Muscle of arm (tissue), 12 donors: ENCODE measurements around the gene MRPS23. TPM values are rescaled to one million over a fixed set of nuclear protein-coding genes. Genes with fewer than 3 reads are reported as not detected.

Experiments used
- DNase-seq: peaks from one replicate; pipeline ENCODE4 v3.0.0-alpha.2; 2013
- polyA plus RNA-seq, 12 donors: library from polyadenylated mRNA; unstranded; fragments of 120-200 nt; gene quantifications; one replicate each; pipeline ENCODE4 v1.2.1, GENCODE V29; 2013; ENCODE audit not compliant: insufficient read length in 12 of 12

Gene MRPS23
- polyA plus RNA-seq, 12 donors = 23.4 to 42.0 (median 33.2) TPM; not detected in 1

DNA sequence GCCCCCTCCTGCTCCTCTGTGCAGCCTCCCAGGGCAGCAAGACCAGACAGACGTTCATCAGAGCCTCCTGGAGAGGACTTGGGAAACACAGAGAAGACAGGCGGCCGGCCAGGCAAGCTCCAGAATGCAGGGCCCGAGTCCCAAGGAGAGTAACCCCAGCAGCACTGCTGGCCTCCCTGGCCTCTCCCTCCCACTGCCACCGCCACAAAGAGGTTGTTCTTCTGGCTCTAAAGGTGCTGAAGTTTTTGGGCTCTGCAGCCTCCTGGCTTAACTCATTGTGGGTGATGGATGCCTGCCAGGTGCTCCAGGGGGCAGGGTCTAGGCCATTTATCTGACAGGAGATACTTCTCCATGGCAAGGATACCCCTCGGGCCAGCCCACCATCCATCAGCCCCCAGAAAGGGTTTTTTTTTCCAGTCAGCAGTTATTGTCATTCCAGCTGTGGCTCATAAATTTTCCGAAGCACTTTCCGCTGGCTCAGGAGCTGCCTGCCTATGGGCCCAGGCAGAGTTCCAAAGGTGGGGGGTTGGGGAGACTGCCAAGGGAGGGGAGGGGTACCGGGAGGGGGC lies 32.0 kb upstream of the MRPS23 start:
- peak; percentile 81 for DNase-seq

GRCh38 chr17:57881143-57881542 lies 31.3 kb upstream of the MRPS23 start:
- peak; percentile 90 for DNase-seq

GRCh38 chr17:57880086-57880456 lies 30.2 kb upstream of the MRPS23 start:
- DNase-seq = no peak

GRCh38 chr17:57879437-57880085 lies 29.7 kb upstream of the MRPS23 start:
- DNase-seq = no peak

DNA sequence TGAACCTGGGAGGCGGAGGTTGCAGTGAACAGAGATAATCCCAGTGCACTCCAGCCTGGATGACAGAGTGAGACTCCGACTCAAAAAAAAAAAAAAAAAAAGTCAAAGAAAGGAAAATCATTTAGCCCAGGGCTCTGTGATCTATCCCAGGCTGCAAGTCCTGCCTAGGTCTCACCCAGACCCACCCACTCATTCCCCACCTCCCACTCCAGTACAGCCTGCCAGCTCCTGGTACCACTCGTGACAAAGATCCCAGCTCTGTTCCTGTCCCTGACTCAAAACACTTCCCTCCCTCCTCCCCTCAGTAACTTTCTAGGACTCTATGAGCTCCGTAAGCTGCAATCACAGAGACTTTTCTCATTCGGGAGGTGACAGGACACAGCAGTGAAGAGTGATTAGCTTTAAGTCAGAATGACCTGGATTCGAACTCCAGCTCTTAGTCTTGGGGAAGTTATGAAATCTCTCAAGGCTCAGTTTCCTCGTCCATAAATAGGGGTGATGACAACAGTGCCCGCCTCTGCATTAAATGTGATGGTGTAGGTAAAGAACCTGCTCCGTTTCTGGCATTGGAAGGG lies 28.0 kb upstream of the MRPS23 start:
- DNase-seq = no peak

- no peak for DNase-seq
These were observed 27.0 kb upstream of the MRPS23 start for GRCh38 chr17:57876866-57877237.

- DNase-seq = no peak
These were observed 26.4 kb upstream of the MRPS23 start for GRCh38 chr17:57876023-57876865.

GRCh38 chr17:57875290-57876022 lies 25.6 kb upstream of the MRPS23 start:
- DNase-seq = peak; percentile 89

- peak; percentile 90 for DNase-seq
These were observed 24.8 kb upstream of the MRPS23 start for GRCh38 chr17:57874434-57875289.

GRCh38 chr17:57874058-57874419 lies 24.2 kb upstream of the MRPS23 start:
- no peak for DNase-seq

DNA sequence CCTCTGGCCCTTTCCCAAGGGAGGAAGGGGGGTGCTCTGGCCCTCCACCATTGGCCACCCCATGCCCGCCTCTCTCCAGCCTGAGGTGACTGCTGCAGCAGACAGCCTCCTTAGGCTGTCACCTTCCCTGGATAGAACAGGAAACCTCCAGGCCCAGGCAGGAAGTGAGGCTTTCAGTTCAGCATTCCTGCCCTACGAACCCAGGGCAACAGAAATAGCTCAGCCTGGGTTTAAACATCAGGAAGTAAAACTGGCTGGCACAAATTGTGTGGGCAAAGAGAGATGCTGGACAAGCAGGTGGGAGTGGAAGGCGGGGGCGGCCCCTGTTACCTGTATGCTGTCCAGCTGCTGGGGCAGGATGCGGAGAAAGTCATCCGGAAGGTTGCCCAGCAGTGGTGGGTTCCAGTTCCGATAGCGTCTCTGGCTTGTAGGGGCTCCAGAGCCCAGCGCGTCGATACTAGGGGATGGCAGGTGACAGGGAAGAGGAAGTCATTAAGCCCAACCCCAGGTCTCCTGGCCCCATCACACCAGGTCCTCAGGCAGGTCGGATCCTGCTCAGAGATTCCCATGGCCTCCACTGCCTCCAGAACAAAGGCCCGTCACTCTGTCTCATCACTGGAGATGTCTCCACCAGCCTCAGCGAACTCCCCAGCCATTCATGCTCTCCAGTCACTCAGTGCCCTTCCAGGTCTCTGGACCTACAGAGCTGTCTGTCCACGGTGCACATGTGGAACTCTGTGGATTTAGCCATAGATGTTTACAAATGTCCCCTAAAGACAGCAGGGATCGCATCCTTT lies 23.6 kb upstream of the MRPS23 start:
- no peak for DNase-seq

GRCh38 chr17:57872536-57872935 lies 22.7 kb upstream of the MRPS23 start:
- DNase-seq = no peak

DNA sequence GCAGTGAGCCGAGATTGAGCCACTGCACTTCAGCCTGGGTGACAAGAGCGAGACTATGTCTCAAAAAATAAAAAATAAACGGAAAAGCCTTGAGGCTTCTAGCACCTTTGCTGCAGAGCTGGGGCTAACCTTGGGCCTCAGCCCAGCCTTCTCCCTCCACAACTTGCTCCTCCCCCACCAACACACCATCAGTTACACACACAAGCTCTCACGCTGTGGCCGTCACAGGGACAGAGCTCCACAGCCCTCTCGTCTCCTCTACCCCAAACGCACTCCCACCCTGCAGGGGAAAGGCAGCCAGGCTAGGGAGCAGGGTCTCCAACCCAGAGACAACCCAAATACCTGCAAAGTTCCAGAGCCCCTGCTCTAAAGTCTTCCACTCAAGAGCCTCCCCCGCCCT lies 22.0 kb upstream of the MRPS23 start:
- no peak for DNase-seq

DNA sequence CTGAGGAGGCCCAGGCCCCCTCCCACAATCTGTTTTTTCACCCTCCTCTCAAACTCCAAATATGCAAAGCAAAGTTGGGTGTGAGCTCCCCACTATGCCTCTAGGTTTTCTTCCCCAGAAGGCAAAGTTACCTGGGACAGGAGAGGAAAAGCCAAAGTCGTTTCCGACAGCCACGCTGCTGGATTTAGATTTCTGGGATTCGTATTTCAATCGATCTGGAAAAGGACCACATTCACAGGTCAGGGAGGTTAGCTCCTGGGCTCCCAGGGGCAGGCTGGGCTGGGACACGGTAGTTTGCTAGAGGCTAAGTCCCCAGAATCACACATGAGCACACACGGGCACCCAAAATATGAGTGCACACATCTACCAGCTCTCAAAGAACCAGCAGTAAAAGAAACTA lies 21.3 kb upstream of the MRPS23 start:
- no peak for DNase-seq

- no peak for DNase-seq
These were observed 20.4 kb upstream of the MRPS23 start for GRCh38 chr17:57870283-57870635.

- no peak for DNase-seq
These were observed 19.9 kb upstream of the MRPS23 start for GRCh38 chr17:57869617-57870282.

DNA sequence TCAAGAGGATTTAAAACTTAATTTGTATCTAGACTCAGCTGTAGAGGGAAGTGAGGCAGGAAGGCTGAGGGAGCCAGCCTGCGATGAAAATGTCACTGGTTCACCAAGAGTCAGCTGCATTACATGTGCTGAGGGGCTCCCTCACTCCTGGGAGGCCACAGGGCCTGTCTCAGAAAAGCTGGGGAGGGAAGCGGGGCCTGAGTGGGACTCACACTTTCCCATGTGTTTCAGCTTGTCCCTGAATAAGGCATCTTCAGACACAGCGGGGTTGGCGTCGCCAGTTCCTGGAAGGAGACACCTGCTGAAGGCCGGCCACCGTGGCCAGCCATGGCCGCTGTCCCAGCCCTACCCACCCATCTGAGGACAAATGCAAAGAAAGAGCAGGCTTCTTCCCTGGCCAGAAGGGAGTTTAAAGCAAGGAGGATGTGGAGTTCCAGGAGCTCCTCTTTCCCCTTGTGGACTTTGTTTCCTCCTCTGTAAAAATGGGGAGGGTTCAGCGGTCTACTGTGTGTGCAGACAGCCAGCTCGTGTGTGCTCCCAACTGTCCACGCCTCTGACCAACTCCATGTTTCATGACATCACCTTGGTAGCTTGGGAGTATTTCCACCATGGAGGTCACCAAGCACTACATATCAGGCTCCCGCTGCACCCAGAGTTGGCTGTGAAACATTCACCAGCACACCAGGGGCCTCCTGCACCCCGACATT lies 19.2 kb upstream of the MRPS23 start:
- no peak for DNase-seq

- DNase-seq = peak; percentile 80
These were observed 18.4 kb upstream of the MRPS23 start for GRCh38 chr17:57868007-57868909.
